Activated T-cell treated with anti-CD3 and anti-CD28 coated beads, Interleukin-2, amount 50 U/mL, for 4 hours (primary cell): ENCODE data around the gene HOXB2. TPM values are rescaled to one million over a fixed set of nuclear protein-coding genes. Genes with fewer than 3 reads are reported as not detected.
"Not testable (repeated sequence)": the region's sequence is repeated elsewhere in the genome, so short reads cannot be mapped to it uniquely, and the experiment has no call there.

Source experiments
- ATAC-seq, 2 donors: fragments of 200-7000 bp; cut with Tn5 transposase; one replicate each; pipeline ENCODE4 v1.10.0; 2021
- DNase-seq: peaks from one replicate; pipeline ENCODE4 v3.0.0-alpha.2; 2020
- H3K27me3 Mint-ChIP-seq: one replicate; pipeline ENCODE4 v1.8.0; 2021; ENCODE audit warnings: low read depth, mixed read lengths
- H3K36me3 Mint-ChIP-seq: one replicate; pipeline ENCODE4 v1.8.0; 2022; ENCODE audit warnings: mixed read lengths; ENCODE audit not compliant: insufficient read depth
- H3K4me1 Mint-ChIP-seq: one replicate; pipeline ENCODE4 v1.8.0; 2021; ENCODE audit warnings: low read depth, mixed read lengths
- H3K4me3 Mint-ChIP-seq: one replicate; pipeline ENCODE4 v1.8.0; 2021; ENCODE audit warnings: mild to moderate bottlenecking, moderate library complexity, mixed read lengths
- H3K9me3 Mint-ChIP-seq: one replicate; pipeline ENCODE4 v1.8.0; 2021; ENCODE audit warnings: mixed read lengths
- total RNA-seq, 3 donors: library from RNA; stranded (reverse); gene quantifications; one replicate each; pipeline ENCODE4 v1.2.1, GENCODE V29; 2021

The HOXB2 gene
- total RNA-seq, 3 donors from 2014 or later: 12.9 to 21.3 (median 12.9) TPM

DNA sequence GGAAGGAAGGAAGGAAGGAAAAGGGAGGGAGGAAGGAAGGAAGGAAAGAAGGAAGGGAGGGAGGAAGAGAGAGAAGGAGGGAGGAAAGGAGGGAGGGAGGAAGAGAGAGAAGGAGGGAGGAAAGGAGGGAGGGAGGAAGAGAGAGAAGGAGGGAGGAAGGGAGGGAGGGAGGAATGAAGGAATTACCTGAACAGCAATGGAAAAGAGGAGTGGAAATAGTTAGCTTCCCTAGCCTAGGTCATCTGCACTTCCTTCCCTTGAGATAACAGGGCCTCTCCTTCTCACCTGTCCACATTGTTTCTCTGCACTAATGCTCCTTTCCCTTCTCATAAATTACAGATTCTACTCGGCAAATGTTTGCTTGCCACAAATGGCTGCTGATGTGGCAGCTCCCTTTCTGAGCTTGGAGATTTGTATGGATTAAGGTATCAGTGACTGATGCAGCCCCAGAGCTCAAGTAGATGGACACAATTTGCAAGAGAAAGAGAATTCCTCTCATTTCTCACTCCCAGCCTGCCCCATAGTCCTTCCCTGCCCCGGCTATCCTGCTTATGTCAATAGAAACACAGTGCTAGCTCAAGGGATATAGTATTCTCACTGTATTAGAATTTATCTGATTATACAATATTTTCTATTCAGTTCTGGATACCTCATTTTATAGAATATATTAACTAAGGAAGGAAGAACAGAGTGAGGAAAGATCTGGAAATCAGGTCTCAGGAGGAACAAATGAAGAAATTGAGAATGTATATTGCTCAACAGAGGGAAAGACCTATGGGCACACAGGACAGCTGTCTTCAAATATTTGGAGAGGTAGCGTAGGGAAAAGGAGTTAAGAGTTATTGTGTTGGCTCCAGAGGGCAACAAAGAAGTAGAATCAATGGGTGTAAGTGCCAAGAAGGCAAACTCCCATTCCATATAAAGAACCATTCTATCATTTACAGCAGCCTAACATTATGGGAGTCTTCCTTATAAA lies 28.7 kb downstream of the HOXB2 start:
- DNase-seq (no peak), ATAC-seq (no peak)
- Mint-ChIP-seq H3K4me3 (no peak overlapping the region), H3K36me3 (no peaks in the 10 kb centered on the region), H3K27me3 (peaks cover 23% of the 10 kb centered on the region), H3K4me1 (peaks cover 31% of the 10 kb centered on the region), H3K9me3 (no peaks in the 10 kb centered on the region)

DNA sequence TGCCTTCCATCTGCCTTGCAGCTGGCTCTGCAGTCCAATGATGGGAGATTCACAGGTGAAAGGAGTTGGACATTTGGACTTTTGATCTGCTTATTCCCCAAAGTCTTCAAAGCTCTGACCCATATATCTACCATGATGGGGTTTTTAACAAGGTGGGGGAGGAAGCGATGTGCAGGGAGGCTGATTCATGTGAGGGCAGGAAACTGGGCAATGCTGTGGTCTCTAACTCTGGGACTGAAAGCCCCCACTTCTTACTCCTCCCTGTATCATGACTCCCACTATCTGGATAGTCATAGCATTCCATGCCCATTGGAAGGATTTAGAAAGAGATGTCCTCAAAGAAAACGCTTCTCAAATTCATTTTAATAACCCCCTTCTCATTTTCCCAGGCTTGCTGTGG lies 30.4 kb downstream of the HOXB2 start:
- H3K36me3 Mint-ChIP-seq: no peaks in the 10 kb centered on the region
- no peak for ATAC-seq
- peaks cover 41% of the 10 kb centered on the region for H3K4me1 Mint-ChIP-seq
- no peak overlapping the region for H3K4me3 Mint-ChIP-seq
- no peak for DNase-seq
- peaks cover 14% of the 10 kb centered on the region for H3K27me3 Mint-ChIP-seq
- no peaks in the 10 kb centered on the region for H3K9me3 Mint-ChIP-seq

DNA sequence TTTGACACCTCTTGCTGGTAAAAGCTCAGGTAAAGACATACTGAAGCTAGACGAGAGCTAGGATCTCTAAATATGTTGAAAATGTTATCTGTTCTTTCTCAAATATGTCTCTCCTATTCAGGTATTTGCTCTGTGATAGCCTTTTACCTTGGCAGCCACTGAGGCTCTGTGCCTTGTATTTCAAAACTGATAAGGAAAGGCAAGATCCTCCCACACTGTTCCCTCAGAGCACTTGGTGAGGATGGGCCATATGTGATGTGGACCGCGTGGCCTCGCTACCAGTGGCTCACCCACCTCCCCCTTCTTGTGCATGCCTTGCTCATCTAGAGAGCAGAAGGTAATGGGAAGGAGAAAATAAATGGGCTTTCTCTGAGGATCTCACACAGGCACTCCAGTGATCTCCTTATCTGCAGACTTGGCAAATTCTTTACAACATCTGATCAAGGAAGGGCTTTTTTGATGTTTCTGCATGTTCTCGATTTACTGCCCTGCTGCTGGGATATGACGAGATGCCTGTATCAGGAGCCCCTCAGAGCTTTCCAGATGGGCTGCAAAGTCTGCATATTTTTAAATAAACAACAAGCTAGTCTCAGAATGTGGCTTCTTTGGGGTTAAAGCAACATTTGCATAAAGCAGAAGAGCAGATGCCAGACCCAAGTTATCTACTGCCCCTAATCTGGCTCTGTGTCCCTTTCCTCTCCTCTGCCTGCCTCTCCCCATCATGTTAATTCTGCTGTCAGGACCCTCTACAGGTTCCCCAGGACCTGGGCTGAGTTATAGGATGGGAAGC lies 31.0 kb downstream of the HOXB2 start:
- no peak for DNase-seq
- Mint-ChIP-seq H3K4me3 (no peak overlapping the region), H3K36me3 (no peaks in the 10 kb centered on the region), H3K27me3 (peaks cover 14% of the 10 kb centered on the region), H3K4me1 (peaks cover 41% of the 10 kb centered on the region), H3K9me3 (no peaks in the 10 kb centered on the region)
- no peak for ATAC-seq

DNA sequence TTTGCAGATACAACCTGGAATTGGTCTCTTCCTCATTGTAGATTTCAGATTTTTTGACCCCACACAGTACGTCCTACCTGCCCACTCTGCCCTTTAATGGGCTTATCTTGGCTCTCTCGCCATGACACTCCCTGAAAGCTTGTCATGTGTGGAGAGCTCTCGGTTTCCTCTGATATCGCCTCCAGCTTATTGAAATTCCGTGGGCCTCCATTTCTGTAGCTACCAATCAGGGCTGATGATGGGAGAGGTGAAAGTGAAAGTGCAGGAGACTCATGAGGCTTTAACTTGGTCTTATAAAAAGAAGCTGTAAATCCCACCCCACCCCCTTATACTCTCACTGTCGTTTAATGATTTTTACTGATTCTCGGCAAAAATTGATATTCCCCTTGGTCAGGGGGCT lies 31.8 kb downstream of the HOXB2 start:
- H3K9me3 Mint-ChIP-seq: no peaks in the 10 kb centered on the region
- DNase-seq (no peak), ATAC-seq (peak; percentile 33 to 38)
- H3K36me3 Mint-ChIP-seq: no peaks in the 10 kb centered on the region
- H3K4me1 Mint-ChIP-seq: peaks cover 41% of the 10 kb centered on the region
- peaks cover 14% of the 10 kb centered on the region for H3K27me3 Mint-ChIP-seq
- peak overlapping the region; percentile 59 for H3K4me3 Mint-ChIP-seq

DNA sequence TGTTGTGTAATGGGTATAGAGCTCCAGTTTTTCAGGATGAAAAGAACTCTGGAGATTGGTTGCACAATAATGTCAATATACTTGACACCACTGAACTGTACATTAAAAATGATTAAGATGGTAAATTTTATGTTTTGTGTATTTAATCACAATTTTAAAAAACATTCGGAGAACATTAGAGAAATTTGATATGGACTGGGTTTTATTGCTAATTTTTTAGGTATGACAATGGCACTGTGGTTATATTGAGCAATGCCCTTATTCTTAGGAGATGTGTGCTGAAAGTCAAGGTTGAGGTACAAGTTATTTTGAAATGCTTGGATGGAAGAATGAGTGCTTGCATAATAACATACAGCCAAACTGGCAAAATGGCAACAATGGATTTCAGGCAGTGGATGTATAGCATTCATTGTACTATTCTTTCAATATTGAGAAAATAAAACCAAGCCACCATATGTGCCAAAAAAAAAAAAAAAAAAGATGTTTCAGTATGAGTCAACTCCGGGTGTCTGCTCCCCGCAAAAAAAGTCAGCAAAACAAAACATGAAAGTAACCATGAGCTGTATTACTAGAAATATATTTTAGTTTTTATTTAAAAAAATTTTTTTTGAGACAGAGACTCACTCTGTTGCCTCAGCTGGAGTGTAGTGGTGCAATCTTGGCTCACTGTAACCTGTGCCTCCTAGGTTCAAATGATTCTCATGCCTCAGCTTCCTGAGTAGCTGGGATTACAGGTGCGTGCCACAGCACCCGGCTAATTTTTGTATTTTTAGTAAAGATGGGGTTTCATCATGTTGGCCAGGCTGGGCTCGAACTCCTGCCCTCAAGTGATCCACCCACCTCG lies 33.9 kb downstream of the HOXB2 start:
- H3K4me1 Mint-ChIP-seq: peaks cover 45% of the 10 kb centered on the region
- no peaks in the 10 kb centered on the region for H3K36me3 Mint-ChIP-seq
- ATAC-seq (peak; percentile 75 to 81), DNase-seq (no peak)
- peak overlapping the region; percentile 21 for H3K4me3 Mint-ChIP-seq
- H3K9me3 Mint-ChIP-seq: no peaks in the 10 kb centered on the region
- peaks cover 10% of the 10 kb centered on the region for H3K27me3 Mint-ChIP-seq

DNA sequence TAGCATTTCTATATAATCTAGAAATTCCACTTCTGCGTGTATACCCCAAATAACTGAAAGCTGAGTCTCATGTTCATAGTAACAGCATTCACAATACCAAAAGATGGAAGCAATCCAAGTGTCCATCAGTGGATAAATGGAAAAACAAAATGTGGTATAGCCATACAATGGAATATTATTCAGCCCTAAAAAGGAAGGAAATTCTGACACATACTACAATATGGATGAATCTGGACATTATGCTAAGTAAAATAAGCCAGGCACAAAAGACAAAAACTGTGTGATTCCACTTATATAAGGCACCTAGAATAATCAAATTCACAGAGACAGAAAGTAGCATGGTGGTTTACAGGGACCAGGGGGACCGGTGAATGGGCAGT lies 34.5 kb downstream of the HOXB2 start:
- ATAC-seq (no peak), DNase-seq (no peak)
- Mint-ChIP-seq H3K4me1 (peaks cover 51% of the 10 kb centered on the region), H3K36me3 (no peaks in the 10 kb centered on the region), H3K27me3 (peaks cover 7% of the 10 kb centered on the region), H3K9me3 (no peaks in the 10 kb centered on the region), H3K4me3 (no peak overlapping the region)

DNA sequence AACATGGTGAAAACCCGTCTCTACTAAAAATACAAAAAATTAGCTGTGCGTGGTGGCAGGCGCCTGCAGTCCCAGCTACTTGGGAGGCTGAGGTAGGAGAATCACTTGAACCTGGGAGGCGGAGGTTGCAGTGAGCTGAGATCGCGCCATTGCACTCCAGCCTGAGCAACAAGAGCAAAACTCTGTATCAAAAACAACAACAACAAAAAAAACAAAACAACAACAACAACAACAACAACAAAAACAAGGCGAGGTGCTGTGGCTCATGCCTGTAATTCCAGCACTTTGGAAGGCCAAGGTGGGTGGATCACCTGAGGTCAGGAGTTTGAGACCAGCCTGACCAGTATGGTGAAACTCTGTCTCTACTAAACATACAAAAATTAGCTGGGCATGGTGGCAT lies 35.2 kb downstream of the HOXB2 start:
- ATAC-seq, H3K27me3 Mint-ChIP-seq, H3K4me3 Mint-ChIP-seq, H3K9me3 Mint-ChIP-seq, H3K36me3 Mint-ChIP-seq, DNase-seq: not testable (repeated sequence)
- H3K4me1 Mint-ChIP-seq: peaks cover 54% of the 10 kb centered on the region

DNA sequence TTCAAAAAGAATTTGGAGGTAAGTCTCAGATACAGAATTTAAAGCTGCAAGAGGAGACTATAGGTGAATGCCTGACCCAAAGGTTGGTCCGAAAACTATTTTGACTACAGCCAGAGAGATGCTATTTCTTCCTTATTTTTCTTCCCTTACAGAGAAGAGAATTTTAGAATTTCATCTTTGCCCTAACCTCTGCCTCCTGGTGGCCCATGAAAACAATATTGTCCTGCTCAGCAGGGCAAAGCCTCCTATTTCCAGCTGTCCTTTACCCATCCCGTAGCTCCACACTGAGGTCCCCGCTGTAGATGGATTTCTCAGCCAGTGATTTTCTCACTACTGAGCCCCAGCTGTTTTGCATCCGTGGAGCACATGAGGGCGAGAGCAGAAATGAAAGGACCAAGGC lies 38.7 kb downstream of the HOXB2 start:
- DNase-seq (no peak), ATAC-seq (no peak)
- H3K27me3 Mint-ChIP-seq: peaks cover 7% of the 10 kb centered on the region
- no peak overlapping the region for H3K4me3 Mint-ChIP-seq
- no peaks in the 10 kb centered on the region for H3K9me3 Mint-ChIP-seq
- H3K4me1 Mint-ChIP-seq: peaks cover 23% of the 10 kb centered on the region
- no peaks in the 10 kb centered on the region for H3K36me3 Mint-ChIP-seq

DNA sequence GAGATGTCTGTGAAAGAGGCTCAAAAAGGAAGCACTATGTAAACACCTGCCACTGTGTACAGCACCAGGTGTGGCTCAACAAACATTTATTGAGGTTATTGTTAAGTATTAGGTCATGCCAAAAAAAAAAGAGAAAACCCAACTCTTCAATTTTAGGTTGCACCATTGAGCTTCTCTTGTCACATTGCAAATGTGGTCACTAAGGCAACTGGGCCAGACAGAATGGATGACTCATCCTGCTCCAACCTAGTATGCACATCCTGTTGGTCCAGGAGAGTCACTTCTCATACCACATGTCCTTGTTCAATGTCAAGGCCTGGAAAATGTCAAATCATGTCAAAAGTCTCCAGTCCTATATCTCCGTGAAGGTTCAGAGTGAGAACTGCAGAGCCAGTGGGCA lies 39.1 kb downstream of the HOXB2 start:
- peaks cover 20% of the 10 kb centered on the region for H3K4me1 Mint-ChIP-seq
- no peaks in the 10 kb centered on the region for H3K36me3 Mint-ChIP-seq
- no peak overlapping the region for H3K4me3 Mint-ChIP-seq
- peaks cover 7% of the 10 kb centered on the region for H3K27me3 Mint-ChIP-seq
- H3K9me3 Mint-ChIP-seq: no peaks in the 10 kb centered on the region
- ATAC-seq (peak; percentile 85 to 89), DNase-seq (peak; percentile 14)

DNA sequence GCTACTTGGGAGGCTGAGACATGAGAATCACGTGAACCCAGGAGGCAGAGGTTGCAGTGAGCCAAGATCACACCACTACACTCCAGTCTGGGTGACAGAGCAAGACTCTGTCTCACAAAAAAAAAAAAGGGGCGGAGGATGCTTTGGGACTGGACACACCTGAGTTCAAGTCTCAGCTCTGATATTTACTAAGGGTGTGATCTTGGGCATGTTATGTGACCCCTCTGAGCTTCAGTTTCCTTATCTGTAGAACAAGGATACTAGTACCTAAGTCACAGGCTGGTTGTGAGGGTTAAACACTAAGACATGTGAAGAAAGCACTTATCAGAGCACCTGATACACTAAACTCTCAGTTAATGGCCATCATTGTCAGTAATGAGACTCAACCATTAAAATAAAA lies 40.0 kb downstream of the HOXB2 start:
- Mint-ChIP-seq H3K4me3 (no peak overlapping the region), H3K36me3 (no peaks in the 10 kb centered on the region), H3K27me3 (peaks cover 12% of the 10 kb centered on the region), H3K9me3 (no peaks in the 10 kb centered on the region), H3K4me1 (peaks cover 14% of the 10 kb centered on the region)
- no peak for DNase-seq
- no peak for ATAC-seq

DNA sequence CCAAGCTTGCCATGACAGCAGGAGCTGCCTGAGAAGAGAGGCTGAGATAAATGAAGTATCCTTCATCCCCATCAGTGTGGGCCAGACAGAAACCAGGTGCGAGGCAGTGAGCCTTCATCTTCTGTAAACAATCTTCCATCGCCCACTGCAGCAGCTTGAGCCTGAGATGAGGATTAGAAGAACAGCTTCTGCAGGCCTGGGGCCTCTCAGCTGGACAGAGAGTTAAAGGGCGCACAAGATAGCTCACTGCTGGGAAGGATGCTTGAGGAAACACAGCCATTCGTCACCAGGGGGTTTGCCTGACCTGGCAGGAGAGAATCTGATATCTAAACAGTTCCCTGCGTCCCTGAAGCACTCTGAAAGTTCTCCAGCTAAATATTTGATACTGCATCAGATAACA lies 41.2 kb downstream of the HOXB2 start:
- DNase-seq: no peak
- Mint-ChIP-seq H3K36me3 (no peaks in the 10 kb centered on the region), H3K27me3 (peaks cover 12% of the 10 kb centered on the region), H3K4me3 (no peak overlapping the region), H3K4me1 (peaks cover 14% of the 10 kb centered on the region), H3K9me3 (no peaks in the 10 kb centered on the region)
- no peak for ATAC-seq

DNA sequence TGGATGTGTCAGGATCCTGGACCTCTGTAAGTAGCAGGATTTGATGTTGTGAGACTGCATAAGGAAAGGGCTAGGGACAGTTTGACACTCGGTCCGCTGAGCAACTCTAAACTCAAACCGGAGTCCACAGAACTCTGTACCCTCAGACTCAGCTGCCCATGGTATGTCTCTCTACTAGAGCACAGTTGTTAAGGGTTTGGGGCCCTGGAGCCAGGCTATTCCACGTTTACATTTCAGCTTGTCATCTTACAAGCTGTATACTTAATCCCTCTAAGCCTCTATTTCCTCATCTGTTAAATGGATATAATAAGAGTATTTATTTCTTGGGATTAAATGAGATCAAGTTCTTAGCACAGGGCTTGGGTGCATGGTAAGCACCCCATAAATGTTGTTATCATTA lies 42.0 kb downstream of the HOXB2 start:
- Mint-ChIP-seq H3K9me3 (no peaks in the 10 kb centered on the region), H3K4me1 (peaks cover 14% of the 10 kb centered on the region), H3K27me3 (peaks cover 17% of the 10 kb centered on the region), H3K36me3 (no peaks in the 10 kb centered on the region), H3K4me3 (no peak overlapping the region)
- ATAC-seq (no peak), DNase-seq (no peak)

DNA sequence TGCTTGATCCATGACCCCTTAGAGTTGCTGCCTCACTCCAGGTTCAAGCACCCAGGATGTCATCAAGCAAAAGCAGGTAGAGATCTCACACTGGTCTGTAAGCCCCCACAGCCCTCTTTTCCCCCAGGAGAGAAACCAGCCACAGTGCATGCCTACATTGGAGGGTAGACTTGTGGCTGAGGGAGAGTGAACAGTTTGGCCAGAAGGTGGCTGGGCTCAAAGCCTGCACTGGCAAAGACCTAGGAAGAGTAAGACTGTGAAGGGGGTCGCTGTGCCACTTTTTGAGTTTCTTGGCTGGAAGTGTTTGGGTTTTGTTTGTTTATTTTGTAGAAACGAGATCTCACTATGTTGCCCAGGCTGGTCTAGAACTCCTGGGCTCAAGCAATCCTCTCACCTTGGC lies 42.6 kb downstream of the HOXB2 start:
- H3K27me3 Mint-ChIP-seq: peaks cover 17% of the 10 kb centered on the region
- DNase-seq: no peak
- no peaks in the 10 kb centered on the region for H3K36me3 Mint-ChIP-seq
- no peak overlapping the region for H3K4me3 Mint-ChIP-seq
- H3K9me3 Mint-ChIP-seq: no peaks in the 10 kb centered on the region
- ATAC-seq: no peak
- peaks cover 14% of the 10 kb centered on the region for H3K4me1 Mint-ChIP-seq
